GM12878 (cell line): ENCODE data around the gene ESR1. TPM values are rescaled to one million over a fixed set of nuclear protein-coding genes. Genes with fewer than 3 reads are reported as not detected.

Experiments used
- ATAC-seq: fragments of 200-7000 bp; cut with Tn5 transposase; 3 replicates; pipeline ENCODE4 v1.9.1; 2020; ENCODE audit warnings: mild to moderate bottlenecking, moderate library complexity
- BruUV-seq: library from RNA; stranded (reverse); fragments of 400-500 nt; replicated peaks from 2 replicates; lab custom pipeline; 2021; lab: Mats Ljungman, UMichigan
- CTCF ChIA-PET: fragments of 300-600 bp; sonication (Branson Sonifier 250); formaldehyde crosslinking; extraction: SDS; loops from one replicate; lab custom pipeline; 2021; ENCODE audit warnings: inconsistent platforms; lab: Yijun Ruan, JAX
- POLR2A ChIA-PET: fragments of 350-600 bp; formaldehyde crosslinking; extraction: SDS; loops from one replicate; lab custom pipeline; 2021; ENCODE audit warnings: inconsistent platforms; lab: Charles Lee
- RAD21 ChIA-PET: fragments of 300-600 bp; sonication (Branson Sonifier 250); formaldehyde crosslinking; loops from one replicate; lab custom pipeline; 2023; ENCODE audit warnings: antibody characterized with exemption; ENCODE audit not compliant: unreplicated experiment; lab: Charles Lee
- SMC1A ChIA-PET: fragments of 300-600 bp; sonication (Branson Sonifier 250); formaldehyde crosslinking; loops from one replicate; lab custom pipeline; 2023; ENCODE audit not compliant: unreplicated experiment, uncharacterized antibody; lab: Charles Lee
- DNase-seq: peaks from one replicate; pipeline ENCODE4 v3.0.0-alpha.2; 2011; ENCODE audit warnings: low read depth, low spot score
- FAIRE-seq: peaks from 3 replicates; lab custom pipeline; 2011; peaks lifted over from hg19 to GRCh38; lab: Jason Lieb, UNC
- H2AFZ ChIP-seq: 2 replicates; pipeline ENCODE4 v1.6.0; 2011; ENCODE audit warnings: low read depth, low read length, control low read depth; ENCODE audit not compliant: control insufficient read depth
- H3K27ac ChIP-seq: 2 replicates; pipeline ENCODE4 v1.5.1; 2011; ENCODE audit warnings: control low read depth; ENCODE audit not compliant: control insufficient read depth, insufficient read depth
- H3K27me3 ChIP-seq, 2 experiments: replicated peaks in 1 of 2; 2 replicates each; pipeline versions ENCODE4 v1.6.0 to v1.6.1; 2011; ENCODE audit warnings: low read length in 1 of 2; ENCODE audit not compliant: control insufficient read depth in 2 of 2, insufficient read depth in 2 of 2
- H3K36me3 ChIP-seq, 2 experiments: 2 replicates each; pipeline ENCODE4 v1.5.1; 2011; ENCODE audit warnings: low read length in 1 of 2; ENCODE audit not compliant: control insufficient read depth in 2 of 2, insufficient read depth in 2 of 2
- H3K4me1 ChIP-seq: 2 replicates; pipeline ENCODE4 v1.6.1; 2011; ENCODE audit warnings: mild to moderate bottlenecking, low read length, moderate library complexity, mixed read lengths; ENCODE audit not compliant: control insufficient read depth, insufficient read depth
- H3K4me2 ChIP-seq: 2 replicates; pipeline ENCODE4 v1.6.0; 2011; ENCODE audit warnings: control low read depth; ENCODE audit not compliant: control insufficient read depth, insufficient read depth
- H3K4me3 ChIP-seq: fragments of 200-600 bp; sonication (generic); 2 replicates; pipeline ENCODE4 v1.5.1; 2016
- H3K79me2 ChIP-seq: 2 replicates; pipeline ENCODE4 v1.6.0; 2011; ENCODE audit warnings: low read length; ENCODE audit not compliant: control insufficient read depth, insufficient read depth
- H3K9ac ChIP-seq: 2 replicates; pipeline ENCODE4 v1.8.0; 2011; ENCODE audit warnings: low read length, control low read depth, mixed read lengths; ENCODE audit not compliant: control insufficient read depth, insufficient read depth
- H3K9me3 ChIP-seq: replicated peaks from 3 replicates; pipeline ENCODE4 v1.5.1; 2011; ENCODE audit warnings: mild to moderate bottlenecking, low read length; ENCODE audit not compliant: control insufficient read depth, insufficient read depth
- H4K20me1 ChIP-seq: 2 replicates; pipeline ENCODE4 v1.6.0; 2011; ENCODE audit not compliant: control insufficient read depth, insufficient read depth
- E2F8 ChIP-seq: fragments of 450-650 bp; IDR thresholded peaks from 2 replicates; pipeline ENCODE4 v1.6.1; 2018; ENCODE audit warnings: mild to moderate bottlenecking, low read depth, moderate library complexity; ENCODE audit not compliant: partially characterized antibody
- EGR1 ChIP-seq, 2 experiments: IDR thresholded peaks; 1 replicate in 1 of 2; 2 replicates in 1 of 2; pipeline ENCODE4 v1.6.1; 2011 to 2012; ENCODE audit warnings: low read depth in 2 of 2, low read length in 2 of 2, borderline replicate concordance in 1 of 2, mild to moderate bottlenecking in 1 of 2, moderate library complexity in 1 of 2
- ESRRA ChIP-seq: IDR thresholded peaks from 2 replicates; pipeline ENCODE4 v1.6.1; 2012; ENCODE audit warnings: mild to moderate bottlenecking, low read length, improper control_type of control experiment
- GATAD2B ChIP-seq: fragments of 450-650 bp; conservative IDR thresholded peaks from 2 replicates; pipeline ENCODE4 v1.6.1; 2017; ENCODE audit warnings: low read depth, mild to moderate bottlenecking, moderate library complexity
- HSF1 ChIP-seq: fragments of 150-350 bp; IDR thresholded peaks from 2 replicates; pipeline ENCODE4 v1.6.1; 2014; ENCODE audit warnings: mild to moderate bottlenecking, low read depth, low read length
- IRF3 ChIP-seq: fragments of 450-650 bp; IDR thresholded peaks from 2 replicates; pipeline ENCODE4 v1.6.1; 2014; ENCODE audit warnings: mild to moderate bottlenecking
- KAT2A ChIP-seq: conservative IDR thresholded peaks from 2 replicates; pipeline ENCODE4 v1.6.1; 2011; ENCODE audit warnings: low read depth, low read length; ENCODE audit not compliant: control insufficient read depth
- LARP7 ChIP-seq: fragments of 450-650 bp; IDR thresholded peaks from 2 replicates; pipeline ENCODE4 v1.6.1; 2017; ENCODE audit warnings: mild to moderate bottlenecking
- MEF2B ChIP-seq: fragments of 450-650 bp; IDR thresholded peaks from 2 replicates; pipeline ENCODE4 v1.6.1; 2018; ENCODE audit warnings: mild to moderate bottlenecking, moderate library complexity; ENCODE audit not compliant: partially characterized antibody, poor library complexity, severe bottlenecking
- NFXL1 ChIP-seq: fragments of 450-650 bp; IDR thresholded peaks from 2 replicates; pipeline ENCODE4 v1.6.1; 2017; ENCODE audit warnings: antibody characterized with exemption, mild to moderate bottlenecking, borderline replicate concordance
- PAX5 ChIP-seq: IDR thresholded peaks from 2 replicates; pipeline ENCODE4 v1.6.1; 2011; ENCODE audit warnings: low read depth, low read length, borderline replicate concordance
- SMC3 ChIP-seq: IDR thresholded peaks from 2 replicates; pipeline ENCODE4 v1.6.1; 2011; ENCODE audit warnings: low read length, improper control_type of control experiment, borderline replicate concordance
- YY1 ChIP-seq: IDR thresholded peaks from 2 replicates; pipeline ENCODE4 v1.6.1; 2011; ENCODE audit warnings: low read depth, mild to moderate bottlenecking, low read length
- ZNF592 ChIP-seq: fragments of 450-650 bp; IDR thresholded peaks from 2 replicates; pipeline ENCODE4 v1.6.1; 2017; ENCODE audit warnings: mild to moderate bottlenecking, moderate library complexity
- WGBS: methylation state at CpG from one replicate; pipeline ENCODE4 v1.1.6; 2016; ENCODE audit warnings: low lambda C conversion rate; ENCODE audit not compliant: insufficient replicate concordance, insufficient coverage; ENCODE audit errors: missing lambda C conversion rate; 5-methylcytosine and 5-hydroxymethylcytosine counted together
- in situ Hi-C: fragments of 300-500 bp; cut with MboI; formaldehyde crosslinking; loops from 9 replicates; pipeline ENCODE4 v1.14.3; 2018; ENCODE audit warnings: mixed read lengths
- intact Hi-C: fragments of 100-400 bp; cut with micrococcal nuclease; formaldehyde crosslinking; loops from one replicate; pipeline ENCODE4 v1.14.2; 2022; ENCODE audit not compliant: unreplicated experiment
- polyA plus RNA-seq, 11 experiments: library from polyadenylated mRNA; depleted of rRNA in 4 of 11; unstranded in 6 of 11; stranded (reverse) in 5 of 11; fragments of >200 nt; fragmentation: Nextera tagmentation in 4 of 11; fragmentation: Illumina TruSeq in 1 of 11; extraction: Ambion mirVana in 4 of 11; extraction: Trizol in 1 of 11; gene quantifications; 1 replicate in 1 of 11; 2 replicates in 10 of 11; pipeline versions ENCODE4 v1.2.1 to v1.2.3, GENCODE V29; 2011 to 2016; ENCODE audit warnings: inconsistent platforms in 2 of 11, missing spikeins in 2 of 11, low read depth in 1 of 11
- total RNA-seq, 4 experiments: library from RNA; depleted of rRNA in 3 of 4; stranded (reverse); fragments of >200 nt in 3 of 4; fragmentation: Illumina TruSeq in 1 of 4; extraction: Trizol in 1 of 4; gene quantifications; 2 replicates each; pipeline versions ENCODE4 v1.2.1 to v1.2.3, GENCODE V29; 2013 to 2021

ESR1 gene
- total and polyA plus RNA-seq, 10 of the 15 experiments (the other 5 are each of a cell fraction or from before 2014, with no cell fraction given), result 0.03 to 0.51 (median 0.21) TPM; not detected in 4

- H3K9me3 ChIP-seq, result no peaks in the 10 kb centered on the region
- H4K20me1 ChIP-seq, result no peaks in the 10 kb centered on the region
- no peak overlapping the region for H3K4me3 ChIP-seq
- no peaks in the 10 kb centered on the region for H3K79me2 ChIP-seq
- intact Hi-C loops, result no loop called here
- H3K4me2 ChIP-seq, result no peak overlapping the region
- peaks cover 11 to 16% of the 10 kb centered on the region in 2 experiments for H3K27me3 ChIP-seq
- RAD21 ChIA-PET, result no interaction called here
- DNase-seq, result no peak
- no peak overlapping the region for H2AFZ ChIP-seq
- no peak overlapping the region for H3K9ac ChIP-seq
- WGBS, result 6% methylated on average over 2 of the region's 2 CpGs
- H3K4me1 ChIP-seq, result no peaks in the 10 kb centered on the region
- no peak for ATAC-seq
- SMC1A ChIA-PET, result interaction anchor here (1.1 kb wide), 1 partner anchor 120 kb away, joined by 4 read pairs; no protein-coding TSS in a partner anchor
- no peaks in the 10 kb centered on the region for H3K36me3 ChIP-seq
- in situ Hi-C loops, result no loop called here
- TF ChIP-seq LARP7 (no peak), GATAD2B (no peak), PAX5 (no peak), IRF3 (no peak), MEF2B (no peak), HSF1 (no peak), ZNF592 (no peak), NFXL1 (no peak), SMC3 (no peak), EGR1 (IDR thresholded peaks at IDR 0.05; ENCODE audit: borderline replicate concordance in 1 of 2, low read depth in 2 of 2, low read length in 2 of 2) (no peak), KAT2A (no peak), E2F8 (no peak), YY1 (no peak), ESRRA (no peak)
- CTCF ChIA-PET, result interaction anchor here (1.1 kb wide), 1 partner anchor 11 kb away, joined by 3 read pairs; no protein-coding TSS in a partner anchor
- FAIRE-seq, result no peak
- POLR2A ChIA-PET, result no interaction called here
- H3K27ac ChIP-seq, result no peak overlapping the region
- BruUV-seq, result no TSS peak
Observed at GRCh38 chr6:151811081-151811480, 3.6 kb downstream of the ESR1 start.
